HG02981 (cell line): ENCODE data around the gene NRP1.
"Not testable (repeated sequence)": the region's sequence is repeated elsewhere in the genome, so short reads cannot be mapped to it uniquely, and the experiment has no call there.

Experiments used
- ATAC-seq: cut with Tn5 transposase; IDR thresholded peaks from one replicate; pipeline ENCODE4 v1.9.1; 2021; ENCODE audit warnings: mild to moderate bottlenecking, moderate library complexity; ENCODE audit not compliant: unreplicated experiment

The NRP1 gene

GRCh38 chr10:33240931-33241330 is 93.5 kb downstream of the NRP1 start:
- no peak for ATAC-seq

- no peak for ATAC-seq
Measured at GRCh38 chr10:33240258-33240657, 94.2 kb downstream of the NRP1 start.

GRCh38 chr10:33239257-33239656 is 95.2 kb downstream of the NRP1 start:
- no peak for ATAC-seq

- no peak for ATAC-seq
Measured at GRCh38 chr10:33238643-33239042, 95.8 kb downstream of the NRP1 start.

GRCh38 chr10:33237736-33238624 is 96.5 kb downstream of the NRP1 start:
- ATAC-seq, result no peak

- ATAC-seq, result no peak
Measured at GRCh38 chr10:33236916-33237315, 97.6 kb downstream of the NRP1 start.

GRCh38 chr10:33235951-33236350 is 98.5 kb downstream of the NRP1 start:
- no peak for ATAC-seq

- ATAC-seq, result no peak
Measured at GRCh38 chr10:33235251-33235884, 99.1 kb downstream of the NRP1 start.

GRCh38 chr10:33234831-33235237 is 99.6 kb downstream of the NRP1 start:
- ATAC-seq, result no peak

GRCh38 chr10:33233635-33234034 is 100.8 kb downstream of the NRP1 start:
- ATAC-seq, result no peak

GRCh38 chr10:33233221-33233620 is 101.2 kb downstream of the NRP1 start:
- no peak for ATAC-seq

GRCh38 chr10:33231621-33232350 is 102.7 kb downstream of the NRP1 start:
- ATAC-seq, result no peak

- ATAC-seq, result no peak
Measured at GRCh38 chr10:33229949-33230267, 104.6 kb downstream of the NRP1 start.

GRCh38 chr10:33229252-33229948 is 105.1 kb downstream of the NRP1 start:
- no peak for ATAC-seq

- ATAC-seq, result no peak
Measured at GRCh38 chr10:33228426-33228825, 106.0 kb downstream of the NRP1 start.

- no peak for ATAC-seq
Measured at GRCh38 chr10:33227489-33227888, 107.0 kb downstream of the NRP1 start.

GRCh38 chr10:33224251-33224965 is 110.1 kb downstream of the NRP1 start:
- ATAC-seq, result no peak

GRCh38 chr10:33223326-33224000 is 111.0 kb downstream of the NRP1 start:
- no peak for ATAC-seq

- not testable (repeated sequence) for ATAC-seq
Measured at GRCh38 chr10:33222304-33222703, 112.2 kb downstream of the NRP1 start.

GRCh38 chr10:33217854-33218253 is 116.6 kb downstream of the NRP1 start:
- ATAC-seq, result no peak
